GM10248 (cell line): ENCODE measurements around the gene BTBD3.

Experiments used
- CTCF ChIA-PET: fragments of 300-600 bp; sonication (Branson Sonifier 250); formaldehyde crosslinking; extraction: SDS; loops from one replicate; lab custom pipeline; 2021; ENCODE audit warnings: antibody characterized with exemption; lab: Yijun Ruan, JAX
- POLR2A ChIA-PET: fragments of 350-650 bp; sonication (Branson Sonifier 250); formaldehyde crosslinking; extraction: SDS; loops from one replicate; lab custom pipeline; 2020; ENCODE audit warnings: antibody characterized with exemption; lab: Yijun Ruan, JAX
- DNase-seq: peaks from one replicate; pipeline ENCODE4 v3.0.0; 2012; ENCODE audit errors: extremely low spot score
- TF ChIP-seq, protein P1 (sequence below): IDR thresholded peaks from 2 replicates; pipeline ENCODE4 v1.5.1; 2012; ENCODE audit warnings: mild to moderate bottlenecking, low read depth; ENCODE audit errors: extremely low read depth, missing control alignments, control extremely low read depth

Gene BTBD3

GRCh38 chr20:11936157-11936556 lies 18.5 kb downstream of the BTBD3 start:
- ChIA-PET POLR2A (no interaction called here), CTCF (interaction anchor here (0.7 to 1.2 kb wide), 2 partner anchors 24 to 35 kb away, joined by 3 to 4 read pairs; no protein-coding TSS in a partner anchor)
- DNase-seq: no peak
- TF ChIP-seq, protein P1, sequence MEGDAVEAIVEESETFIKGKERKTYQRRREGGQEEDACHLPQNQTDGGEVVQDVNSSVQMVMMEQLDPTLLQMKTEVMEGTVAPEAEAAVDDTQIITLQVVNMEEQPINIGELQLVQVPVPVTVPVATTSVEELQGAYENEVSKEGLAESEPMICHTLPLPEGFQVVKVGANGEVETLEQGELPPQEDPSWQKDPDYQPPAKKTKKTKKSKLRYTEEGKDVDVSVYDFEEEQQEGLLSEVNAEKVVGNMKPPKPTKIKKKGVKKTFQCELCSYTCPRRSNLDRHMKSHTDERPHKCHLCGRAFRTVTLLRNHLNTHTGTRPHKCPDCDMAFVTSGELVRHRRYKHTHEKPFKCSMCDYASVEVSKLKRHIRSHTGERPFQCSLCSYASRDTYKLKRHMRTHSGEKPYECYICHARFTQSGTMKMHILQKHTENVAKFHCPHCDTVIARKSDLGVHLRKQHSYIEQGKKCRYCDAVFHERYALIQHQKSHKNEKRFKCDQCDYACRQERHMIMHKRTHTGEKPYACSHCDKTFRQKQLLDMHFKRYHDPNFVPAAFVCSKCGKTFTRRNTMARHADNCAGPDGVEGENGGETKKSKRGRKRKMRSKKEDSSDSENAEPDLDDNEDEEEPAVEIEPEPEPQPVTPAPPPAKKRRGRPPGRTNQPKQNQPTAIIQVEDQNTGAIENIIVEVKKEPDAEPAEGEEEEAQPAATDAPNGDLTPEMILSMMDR: no peak

DNA sequence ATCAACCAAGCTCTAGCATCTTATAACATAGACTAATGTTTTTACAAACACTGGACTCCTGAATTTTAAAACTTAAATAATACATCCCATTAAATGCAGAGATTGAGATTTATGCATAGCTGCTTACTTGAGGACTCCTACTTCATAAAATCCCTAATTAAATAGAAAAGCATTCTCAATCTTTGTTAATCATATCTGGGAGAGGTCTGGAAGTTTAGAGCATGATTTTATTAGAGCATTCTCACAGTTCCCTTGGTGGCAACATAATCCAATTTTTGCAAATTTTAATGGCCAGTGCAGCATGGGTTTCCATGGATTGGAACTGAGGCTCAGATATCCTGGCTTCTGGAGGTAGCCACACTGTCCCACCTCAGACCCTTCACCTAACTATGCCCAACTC lies 19.5 kb downstream of the BTBD3 start:
- POLR2A ChIA-PET: no interaction called here
- CTCF ChIA-PET: interaction anchor here (1.2 to 3.0 kb wide), 3 partner anchors 11 to 25 kb away, joined by 3 to 9 read pairs (median 4); partner anchors contain the start of gene BTBD3
- TF ChIP-seq, protein P1: no peak

GRCh38 chr20:11941593-11942246 lies 24.0 kb downstream of the BTBD3 start:
- ChIA-PET POLR2A (no interaction called here), CTCF (interaction anchor here (1.2 to 1.3 kb wide), 2 partner anchors 18 to 41 kb away, joined by 3 read pairs; no protein-coding TSS in a partner anchor)
- TF ChIP-seq, protein P1: no peak

More for the DNA sequence above, 19.5 kb downstream of the BTBD3 start:
- DNase-seq: no peak

GRCh38 chr20:11943778-11944177 lies 26.1 kb downstream of the BTBD3 start:
- DNase-seq: no peak
- TF ChIP-seq, protein P1: no peak
- ChIA-PET POLR2A (no interaction called here), CTCF (no interaction called here)

More at GRCh38 chr20:11941593-11942246, 24.0 kb downstream of the BTBD3 start:
- DNase-seq: no peak

- POLR2A ChIA-PET: no interaction called here
These were observed 31.1 kb downstream of the BTBD3 start for GRCh38 chr20:11948806-11949205.

DNA sequence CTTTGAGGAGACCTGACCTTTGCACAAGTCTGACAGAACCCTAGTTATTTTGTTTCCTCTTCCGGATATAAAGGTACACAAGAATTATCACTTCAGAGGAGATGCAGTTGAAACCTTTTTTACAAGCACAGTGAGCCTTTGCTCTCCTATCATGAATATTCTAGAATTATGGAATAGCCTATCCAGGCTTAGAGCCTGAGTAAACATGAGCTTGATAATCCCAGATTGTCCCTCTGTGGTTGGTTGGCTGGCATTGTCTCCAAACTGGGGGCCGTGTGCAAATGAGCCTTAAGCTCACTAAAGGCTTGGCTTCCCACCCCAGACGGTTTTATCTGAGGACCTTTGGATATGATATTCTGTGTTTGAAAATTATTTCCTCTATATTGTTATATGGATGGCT lies 32.0 kb downstream of the BTBD3 start:
- ChIA-PET CTCF (no interaction called here), POLR2A (no interaction called here)
- TF ChIP-seq, protein P1: no peak
- no peak for DNase-seq

More at GRCh38 chr20:11948806-11949205, 31.1 kb downstream of the BTBD3 start:
- CTCF ChIA-PET: interaction anchor here (0.8 to 1.9 kb wide), 3 partner anchors 9 to 12 kb away, joined by 3 to 9 read pairs (median 6); no protein-coding TSS in a partner anchor
- TF ChIP-seq, protein P1: no peak
- no peak for DNase-seq
